ENCODE results near the gene RBMS1. TPM values are rescaled to one million over a fixed set of nuclear protein-coding genes. Genes with fewer than 3 reads are reported as not detected.

Gene RBMS1
- total RNA-seq, 1 experiment from 2014 or later = 61.9 TPM

- TF ChIP-seq, protein P1, sequence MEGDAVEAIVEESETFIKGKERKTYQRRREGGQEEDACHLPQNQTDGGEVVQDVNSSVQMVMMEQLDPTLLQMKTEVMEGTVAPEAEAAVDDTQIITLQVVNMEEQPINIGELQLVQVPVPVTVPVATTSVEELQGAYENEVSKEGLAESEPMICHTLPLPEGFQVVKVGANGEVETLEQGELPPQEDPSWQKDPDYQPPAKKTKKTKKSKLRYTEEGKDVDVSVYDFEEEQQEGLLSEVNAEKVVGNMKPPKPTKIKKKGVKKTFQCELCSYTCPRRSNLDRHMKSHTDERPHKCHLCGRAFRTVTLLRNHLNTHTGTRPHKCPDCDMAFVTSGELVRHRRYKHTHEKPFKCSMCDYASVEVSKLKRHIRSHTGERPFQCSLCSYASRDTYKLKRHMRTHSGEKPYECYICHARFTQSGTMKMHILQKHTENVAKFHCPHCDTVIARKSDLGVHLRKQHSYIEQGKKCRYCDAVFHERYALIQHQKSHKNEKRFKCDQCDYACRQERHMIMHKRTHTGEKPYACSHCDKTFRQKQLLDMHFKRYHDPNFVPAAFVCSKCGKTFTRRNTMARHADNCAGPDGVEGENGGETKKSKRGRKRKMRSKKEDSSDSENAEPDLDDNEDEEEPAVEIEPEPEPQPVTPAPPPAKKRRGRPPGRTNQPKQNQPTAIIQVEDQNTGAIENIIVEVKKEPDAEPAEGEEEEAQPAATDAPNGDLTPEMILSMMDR (IDR thresholded peaks at IDR 0.05; ENCODE audit: unreplicated experiment) = no peak
- Mint-ChIP-seq H3K4me3 (ENCODE audit: low read depth, unreplicated experiment) (no peak overlapping the region), H3K36me3 (ENCODE audit: insufficient read depth, unreplicated experiment) (no peaks in the 10 kb centered on the region), H3K4me1 (ENCODE audit: low read depth, unreplicated experiment) (peaks cover 30% of the 10 kb centered on the region), H3K27ac (ENCODE audit: unreplicated experiment) (no peak overlapping the region), H3K9me3 (ENCODE audit: low read depth, unreplicated experiment) (no peaks in the 10 kb centered on the region), H3K27me3 (ENCODE audit: unreplicated experiment) (no peaks in the 10 kb centered on the region)
- DNase-seq = no peak
- intact Hi-C loops (cut with micrococcal nuclease; ENCODE audit: unreplicated experiment) = no loop called here
- CTCF ChIA-PET = no interaction called here
- BruUV-seq (replicated peaks) = no TSS peak
These were observed 154.5 kb downstream of the RBMS1 start for GRCh38 chr2:160338901-160339685.

DNA sequence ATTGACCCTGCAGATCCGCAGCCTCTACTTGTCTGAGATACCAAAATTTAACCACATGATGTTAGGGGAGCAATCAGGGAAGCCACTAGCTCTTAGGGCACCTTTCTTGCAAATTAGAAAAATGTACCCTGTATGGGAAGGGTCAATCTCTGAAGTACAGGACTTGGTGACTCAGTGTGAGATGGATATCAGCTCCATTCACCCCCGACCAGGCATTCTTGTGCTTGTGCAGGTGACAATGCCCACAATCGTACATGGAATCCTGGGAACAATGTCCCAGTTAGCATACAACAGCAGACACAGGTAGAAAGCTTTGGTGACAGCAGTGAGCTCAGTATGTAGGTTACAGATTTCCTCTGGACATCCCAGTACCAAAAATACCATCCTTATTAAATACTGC, 155.9 kb downstream of the RBMS1 start:
- DNase-seq = no peak
- H3K4me1 Mint-ChIP-seq (ENCODE audit: low read depth, unreplicated experiment) = peaks cover 21% of the 10 kb centered on the region
- CTCF ChIA-PET = no interaction called here
- TF ChIP-seq, protein P1 (IDR thresholded peaks at IDR 0.05; ENCODE audit: unreplicated experiment) = no peak
- intact Hi-C loops (cut with micrococcal nuclease; ENCODE audit: unreplicated experiment) = no loop called here
- no peaks in the 10 kb centered on the region for H3K9me3 Mint-ChIP-seq (ENCODE audit: low read depth, unreplicated experiment)
- no peaks in the 10 kb centered on the region for H3K27me3 Mint-ChIP-seq (ENCODE audit: unreplicated experiment)
- H3K4me3 Mint-ChIP-seq (ENCODE audit: low read depth, unreplicated experiment) = no peak overlapping the region
- H3K27ac Mint-ChIP-seq (ENCODE audit: unreplicated experiment) = no peak overlapping the region
- no TSS peak for BruUV-seq (replicated peaks)
- peaks cover 5% of the 10 kb centered on the region for H3K36me3 Mint-ChIP-seq (ENCODE audit: insufficient read depth, unreplicated experiment)

GRCh38 chr2:160336635-160337034, 157.0 kb downstream of the RBMS1 start:
- intact Hi-C loops (cut with micrococcal nuclease; ENCODE audit: unreplicated experiment) = no loop called here
- CTCF ChIA-PET = no interaction called here
- peaks cover 18% of the 10 kb centered on the region for H3K4me1 Mint-ChIP-seq (ENCODE audit: low read depth, unreplicated experiment)
- no peaks in the 10 kb centered on the region for H3K9me3 Mint-ChIP-seq (ENCODE audit: low read depth, unreplicated experiment)
- no peaks in the 10 kb centered on the region for H3K27me3 Mint-ChIP-seq (ENCODE audit: unreplicated experiment)
- DNase-seq = no peak
- H3K4me3 Mint-ChIP-seq (ENCODE audit: low read depth, unreplicated experiment) = no peak overlapping the region
- no peak overlapping the region for H3K27ac Mint-ChIP-seq (ENCODE audit: unreplicated experiment)
- TF ChIP-seq, protein P1 (IDR thresholded peaks at IDR 0.05; ENCODE audit: unreplicated experiment) = no peak
- no TSS peak for BruUV-seq (replicated peaks)
- peaks cover 5% of the 10 kb centered on the region for H3K36me3 Mint-ChIP-seq (ENCODE audit: insufficient read depth, unreplicated experiment)

GRCh38 chr2:160336105-160336504, 157.5 kb downstream of the RBMS1 start:
- TF ChIP-seq, protein P1 (IDR thresholded peaks at IDR 0.05; ENCODE audit: unreplicated experiment) = no peak
- peaks cover 5% of the 10 kb centered on the region for H3K36me3 Mint-ChIP-seq (ENCODE audit: insufficient read depth, unreplicated experiment)
- intact Hi-C loops (cut with micrococcal nuclease; ENCODE audit: unreplicated experiment) = no loop called here
- DNase-seq = no peak
- H3K9me3 Mint-ChIP-seq (ENCODE audit: low read depth, unreplicated experiment) = no peaks in the 10 kb centered on the region
- H3K27me3 Mint-ChIP-seq (ENCODE audit: unreplicated experiment) = no peaks in the 10 kb centered on the region
- H3K4me3 Mint-ChIP-seq (ENCODE audit: low read depth, unreplicated experiment) = no peak overlapping the region
- H3K4me1 Mint-ChIP-seq (ENCODE audit: low read depth, unreplicated experiment) = peaks cover 18% of the 10 kb centered on the region
- BruUV-seq (replicated peaks) = no TSS peak
- H3K27ac Mint-ChIP-seq (ENCODE audit: unreplicated experiment) = no peak overlapping the region
- CTCF ChIA-PET = no interaction called here

All from Calu3 (cell line).